ENCODE data around the gene PLXDC1. TPM values are rescaled to one million over a fixed set of nuclear protein-coding genes. Genes with fewer than 3 reads are reported as not detected.

PLXDC1 gene
- total and polyA plus RNA-seq, 2 donors (not counting 1 experiment from before 2014, with no cell fraction given), result 5.8 to 6.3 TPM

GRCh38 chr17:39113871-39114270 is 37.6 kb downstream of the PLXDC1 start:
- H3K27me3 ChIP-seq (ENCODE audit: control insufficient read depth, insufficient read depth, low read length), result peaks cover 6% of the 10 kb centered on the region
- no peak for DNase-seq (ENCODE audit: low read depth in 2 of 2)
- no peak overlapping the region for H3K4me2 ChIP-seq (ENCODE audit: extremely low read depth, insufficient read depth, low read length)
- H3K4me3 ChIP-seq (replicated peaks in 1 of 4; ENCODE audit: control extremely low read depth in 1 of 4, insufficient read depth in 1 of 4, low read depth in 3 of 4, low read length in 4 of 4), result no peak overlapping the region
- H3K4me1 ChIP-seq (ENCODE audit: control insufficient read depth, extremely low read depth, insufficient read depth, low read length), result peaks cover 13% of the 10 kb centered on the region
- no peaks in the 10 kb centered on the region for H3K9me3 ChIP-seq (ENCODE audit: control insufficient read depth, insufficient read depth, low read depth, low read length)
- no peaks in the 10 kb centered on the region for H3K79me2 ChIP-seq (ENCODE audit: control insufficient read depth, insufficient read depth, low read length)
- H3K9ac ChIP-seq (ENCODE audit: insufficient read depth, low read length), result no peak overlapping the region
- no peaks in the 10 kb centered on the region for H4K20me1 ChIP-seq (ENCODE audit: control insufficient read depth, extremely low read depth, insufficient read depth, low read length)
- TF ChIP-seq, protein P1, sequence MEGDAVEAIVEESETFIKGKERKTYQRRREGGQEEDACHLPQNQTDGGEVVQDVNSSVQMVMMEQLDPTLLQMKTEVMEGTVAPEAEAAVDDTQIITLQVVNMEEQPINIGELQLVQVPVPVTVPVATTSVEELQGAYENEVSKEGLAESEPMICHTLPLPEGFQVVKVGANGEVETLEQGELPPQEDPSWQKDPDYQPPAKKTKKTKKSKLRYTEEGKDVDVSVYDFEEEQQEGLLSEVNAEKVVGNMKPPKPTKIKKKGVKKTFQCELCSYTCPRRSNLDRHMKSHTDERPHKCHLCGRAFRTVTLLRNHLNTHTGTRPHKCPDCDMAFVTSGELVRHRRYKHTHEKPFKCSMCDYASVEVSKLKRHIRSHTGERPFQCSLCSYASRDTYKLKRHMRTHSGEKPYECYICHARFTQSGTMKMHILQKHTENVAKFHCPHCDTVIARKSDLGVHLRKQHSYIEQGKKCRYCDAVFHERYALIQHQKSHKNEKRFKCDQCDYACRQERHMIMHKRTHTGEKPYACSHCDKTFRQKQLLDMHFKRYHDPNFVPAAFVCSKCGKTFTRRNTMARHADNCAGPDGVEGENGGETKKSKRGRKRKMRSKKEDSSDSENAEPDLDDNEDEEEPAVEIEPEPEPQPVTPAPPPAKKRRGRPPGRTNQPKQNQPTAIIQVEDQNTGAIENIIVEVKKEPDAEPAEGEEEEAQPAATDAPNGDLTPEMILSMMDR (conservative IDR thresholded peaks at IDR 0.05 in 1 of 2, IDR thresholded peaks at IDR 0.05 in 1 of 2; ENCODE audit: low read depth in 1 of 2, low read length in 2 of 2), result no peak
- no peak for TF ChIP-seq EZH2 (IDR thresholded peaks at IDR 0.05; ENCODE audit: low read length, missing control alignments)
- H3K27ac ChIP-seq (ENCODE audit: insufficient read depth, low read length), result no peak overlapping the region
- no peaks in the 10 kb centered on the region for H3K36me3 ChIP-seq (ENCODE audit: control insufficient read depth, insufficient read depth, low read length)
- H2AFZ ChIP-seq (ENCODE audit: low read length), result no peak overlapping the region

DNA sequence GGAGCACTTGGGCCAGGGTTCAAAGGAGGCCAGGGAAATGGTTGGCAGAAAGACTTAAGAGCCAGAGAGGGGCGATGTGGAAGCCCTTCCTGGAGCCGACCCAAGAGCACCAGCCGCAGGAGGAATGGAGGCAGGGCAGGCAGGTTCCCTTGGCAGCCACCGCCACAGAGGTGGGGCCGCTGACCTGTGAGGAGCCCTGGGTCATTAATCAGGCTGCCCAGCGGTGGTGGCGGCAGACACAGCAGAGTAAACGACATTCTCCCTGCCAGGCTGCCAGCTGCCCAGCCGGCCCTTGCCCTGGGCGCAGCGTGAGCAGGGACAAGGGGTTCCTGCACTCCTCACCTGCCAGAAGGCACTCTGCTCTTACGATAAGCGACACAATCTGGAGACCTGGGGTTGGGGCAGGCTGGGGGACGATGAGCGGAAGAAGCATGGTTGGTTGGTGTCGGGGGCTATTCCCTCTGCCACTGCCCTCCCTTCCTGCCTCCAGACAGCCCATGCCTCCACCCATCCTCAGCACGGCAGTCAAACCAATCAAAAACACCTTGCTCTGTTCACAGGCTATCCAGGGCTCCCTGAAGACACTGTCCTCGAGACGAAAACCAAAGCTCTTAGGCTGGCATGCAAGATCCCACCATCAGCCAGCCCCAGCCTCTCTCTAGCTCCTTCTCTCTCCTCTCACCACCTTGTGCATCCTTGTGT is 40.9 kb downstream of the PLXDC1 start:
- H3K79me2 ChIP-seq (ENCODE audit: control insufficient read depth, insufficient read depth, low read length), result no peaks in the 10 kb centered on the region
- H3K4me1 ChIP-seq (ENCODE audit: control insufficient read depth, extremely low read depth, insufficient read depth, low read length), result peaks cover 12% of the 10 kb centered on the region
- no peaks in the 10 kb centered on the region for H3K9me3 ChIP-seq (ENCODE audit: control insufficient read depth, insufficient read depth, low read depth, low read length)
- DNase-seq (ENCODE audit: low read depth in 2 of 2), result no peak
- H3K36me3 ChIP-seq (ENCODE audit: control insufficient read depth, insufficient read depth, low read length), result no peaks in the 10 kb centered on the region
- no peak overlapping the region for H2AFZ ChIP-seq (ENCODE audit: low read length)
- H3K27me3 ChIP-seq (ENCODE audit: control insufficient read depth, insufficient read depth, low read length), result peaks cover 17% of the 10 kb centered on the region
- no peaks in the 10 kb centered on the region for H4K20me1 ChIP-seq (ENCODE audit: control insufficient read depth, extremely low read depth, insufficient read depth, low read length)
- TF ChIP-seq, protein P1 (conservative IDR thresholded peaks at IDR 0.05 in 1 of 2, IDR thresholded peaks at IDR 0.05 in 1 of 2; ENCODE audit: low read depth in 1 of 2, low read length in 2 of 2), result no peak
- no peak for TF ChIP-seq EZH2 (IDR thresholded peaks at IDR 0.05; ENCODE audit: low read length, missing control alignments)
- H3K27ac ChIP-seq (ENCODE audit: insufficient read depth, low read length), result no peak overlapping the region
- H3K4me2 ChIP-seq (ENCODE audit: extremely low read depth, insufficient read depth, low read length), result no peak overlapping the region
- H3K4me3 ChIP-seq (replicated peaks in 1 of 4; ENCODE audit: control extremely low read depth in 1 of 4, insufficient read depth in 1 of 4, low read depth in 3 of 4, low read length in 4 of 4), result no peak overlapping the region
- H3K9ac ChIP-seq (ENCODE audit: insufficient read depth, low read length), result no peak overlapping the region

GRCh38 chr17:39108461-39109375 is 42.7 kb downstream of the PLXDC1 start:
- H3K9ac ChIP-seq (ENCODE audit: insufficient read depth, low read length), result no peak overlapping the region
- TF ChIP-seq, protein P1 (conservative IDR thresholded peaks at IDR 0.05 in 1 of 2, IDR thresholded peaks at IDR 0.05 in 1 of 2; ENCODE audit: low read depth in 1 of 2, low read length in 2 of 2), result no peak
- TF ChIP-seq EZH2 (IDR thresholded peaks at IDR 0.05; ENCODE audit: low read length, missing control alignments), result no peak
- H3K36me3 ChIP-seq (ENCODE audit: control insufficient read depth, insufficient read depth, low read length), result no peaks in the 10 kb centered on the region
- no peak overlapping the region for H3K4me2 ChIP-seq (ENCODE audit: extremely low read depth, insufficient read depth, low read length)
- peaks cover 5% of the 10 kb centered on the region for H3K4me1 ChIP-seq (ENCODE audit: control insufficient read depth, extremely low read depth, insufficient read depth, low read length)
- no peaks in the 10 kb centered on the region for H4K20me1 ChIP-seq (ENCODE audit: control insufficient read depth, extremely low read depth, insufficient read depth, low read length)
- H3K9me3 ChIP-seq (ENCODE audit: control insufficient read depth, insufficient read depth, low read depth, low read length), result no peaks in the 10 kb centered on the region
- H3K27ac ChIP-seq (ENCODE audit: insufficient read depth, low read length), result no peak overlapping the region
- no peak overlapping the region for H2AFZ ChIP-seq (ENCODE audit: low read length)
- H3K4me3 ChIP-seq (replicated peaks in 1 of 4; ENCODE audit: control extremely low read depth in 1 of 4, insufficient read depth in 1 of 4, low read depth in 3 of 4, low read length in 4 of 4), result no peak overlapping the region
- peaks cover 17% of the 10 kb centered on the region for H3K27me3 ChIP-seq (ENCODE audit: control insufficient read depth, insufficient read depth, low read length)
- DNase-seq (ENCODE audit: low read depth in 2 of 2), result no peak
- no peaks in the 10 kb centered on the region for H3K79me2 ChIP-seq (ENCODE audit: control insufficient read depth, insufficient read depth, low read length)

Measured in fibroblast of lung (primary cell).